RPMI7951 (cell line): Measurements from ENCODE around the gene GATB. TPM values are rescaled to one million over a fixed set of nuclear protein-coding genes. Genes with fewer than 3 reads are reported as not detected.
"Not testable (repeated sequence)": the region's sequence is repeated elsewhere in the genome, so short reads cannot be mapped to it uniquely, and the experiment has no call there.

Experiments
- DNase-seq: peaks from one replicate; pipeline ENCODE4 v3.0.0-alpha.2; 2012; ENCODE audit warnings: low read depth
- total RNA-seq: library from RNA; depleted of rRNA; stranded (reverse); fragments of >200 nt; shearing (Covaris generic); gene quantifications from 2 replicates; pipeline ENCODE4 v1.2.3, GENCODE V29; 2014

GATB gene
- total RNA-seq, 1 experiment from 2014 or later = 23.2 TPM

DNA sequence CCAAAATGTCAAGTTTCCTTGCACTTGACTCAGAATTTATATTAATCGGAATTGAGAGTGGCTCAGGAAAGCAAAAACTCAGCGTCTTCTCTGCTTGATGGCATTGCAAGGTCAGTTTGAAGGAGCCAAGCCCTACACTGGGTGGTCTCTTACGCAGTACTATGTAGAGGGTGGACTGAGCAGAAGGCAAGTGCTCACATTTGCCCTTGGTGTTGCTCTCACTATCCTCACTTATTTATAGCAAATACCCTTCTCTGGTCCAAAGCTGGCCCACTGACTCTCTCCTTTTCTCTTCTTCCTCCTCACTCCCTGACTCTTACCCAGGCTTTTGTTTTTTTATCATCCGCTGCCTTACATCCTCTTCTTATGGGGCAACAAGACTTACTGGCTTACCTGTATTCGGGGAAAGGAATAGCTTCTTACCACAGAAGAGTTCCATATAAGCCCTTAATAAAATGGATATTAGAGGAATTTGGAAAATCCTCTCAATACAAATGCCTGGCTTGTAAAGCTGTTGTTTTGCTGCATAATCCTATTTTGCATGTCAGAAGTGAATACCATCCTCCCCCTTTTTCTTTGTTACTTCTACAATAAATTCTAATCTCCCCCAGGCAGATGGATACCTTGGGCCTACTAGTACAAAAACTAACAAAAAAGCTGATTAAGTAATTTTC lies 24.8 kb upstream of the GATB start:
- no peak for DNase-seq

DNA sequence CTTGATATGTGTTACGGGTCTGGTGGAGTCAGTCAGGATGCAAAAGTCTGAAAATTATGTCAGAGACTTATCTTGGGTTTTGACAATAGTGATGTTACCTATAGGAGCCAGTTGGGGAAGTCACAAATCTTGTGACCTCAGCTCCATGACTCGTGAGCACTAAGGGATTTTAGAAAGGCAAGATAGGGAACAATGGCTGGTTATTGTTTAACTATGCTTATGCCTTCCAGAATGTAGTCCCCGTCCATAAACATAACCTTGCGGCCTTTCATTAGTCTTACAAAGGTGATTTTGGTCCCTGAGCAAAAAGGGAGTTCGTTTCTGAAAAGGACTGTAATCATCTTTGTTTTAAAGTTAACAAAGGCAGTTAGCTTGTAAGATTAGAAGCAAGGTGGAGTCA lies 23.9 kb upstream of the GATB start:
- DNase-seq = no peak

DNA sequence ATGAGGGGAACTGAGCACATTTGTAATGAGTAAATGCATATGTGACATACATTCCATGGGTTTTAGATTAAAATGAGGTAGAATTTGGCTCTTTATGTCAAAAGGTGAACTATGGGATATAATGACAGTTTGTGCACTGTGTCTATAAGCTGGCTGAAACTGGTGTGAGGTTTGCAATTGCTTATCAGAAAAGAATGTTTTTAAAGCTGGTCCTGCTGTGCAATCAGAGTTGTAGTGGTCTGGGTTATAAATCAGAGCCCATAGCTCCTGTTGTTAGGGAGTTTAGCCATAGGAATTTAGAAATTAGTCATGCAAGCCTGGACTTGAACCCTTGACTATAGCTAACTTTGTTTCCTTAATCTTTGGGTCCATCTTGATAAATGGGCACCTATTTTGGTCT lies 23.1 kb upstream of the GATB start:
- no peak for DNase-seq

DNA sequence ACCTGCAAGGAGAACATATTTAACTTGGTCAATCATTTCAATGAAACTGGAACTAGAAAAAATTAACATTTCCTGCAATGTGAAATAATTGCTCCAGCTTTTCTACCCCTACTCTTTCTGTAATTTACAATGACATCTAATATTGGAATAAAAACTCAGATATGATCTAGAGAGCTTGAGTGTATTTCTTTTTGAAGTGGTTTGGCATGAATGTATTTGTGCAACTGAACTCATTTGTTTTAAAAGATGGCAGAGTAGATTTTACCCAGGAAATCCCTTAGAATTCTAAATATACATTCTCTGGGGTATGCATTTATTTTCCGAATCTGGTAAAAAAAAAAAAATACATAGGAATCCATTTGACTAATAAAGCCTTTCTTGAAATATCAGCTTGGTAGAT lies 21.5 kb upstream of the GATB start:
- DNase-seq = no peak

GRCh38 chr4:151781026-151781425 lies 20.2 kb upstream of the GATB start:
- DNase-seq = no peak

GRCh38 chr4:151777471-151777870 lies 16.7 kb upstream of the GATB start:
- DNase-seq = no peak

DNA sequence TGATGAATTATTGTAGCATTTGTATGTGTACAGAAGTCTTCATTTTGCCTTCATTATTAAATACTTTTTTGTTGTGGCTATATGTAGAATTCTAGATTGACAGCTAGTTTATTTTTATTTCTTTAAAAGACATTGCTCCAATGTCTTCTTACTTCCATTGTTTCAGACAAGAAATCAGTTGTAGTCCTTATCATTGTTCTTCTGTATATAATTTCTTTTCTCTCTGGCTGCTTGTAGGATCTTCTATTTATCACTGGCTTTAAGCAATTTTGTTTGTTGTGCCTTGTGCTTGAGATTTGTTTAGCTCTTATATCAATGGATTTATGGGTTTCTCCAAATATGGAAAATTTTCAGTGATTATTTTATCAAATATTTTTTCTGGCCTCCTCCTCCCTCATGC lies 13.5 kb upstream of the GATB start:
- no peak for DNase-seq

GRCh38 chr4:151772274-151772673 lies 11.5 kb upstream of the GATB start:
- DNase-seq = no peak

GRCh38 chr4:151771664-151772063 lies 10.9 kb upstream of the GATB start:
- no peak for DNase-seq

DNA sequence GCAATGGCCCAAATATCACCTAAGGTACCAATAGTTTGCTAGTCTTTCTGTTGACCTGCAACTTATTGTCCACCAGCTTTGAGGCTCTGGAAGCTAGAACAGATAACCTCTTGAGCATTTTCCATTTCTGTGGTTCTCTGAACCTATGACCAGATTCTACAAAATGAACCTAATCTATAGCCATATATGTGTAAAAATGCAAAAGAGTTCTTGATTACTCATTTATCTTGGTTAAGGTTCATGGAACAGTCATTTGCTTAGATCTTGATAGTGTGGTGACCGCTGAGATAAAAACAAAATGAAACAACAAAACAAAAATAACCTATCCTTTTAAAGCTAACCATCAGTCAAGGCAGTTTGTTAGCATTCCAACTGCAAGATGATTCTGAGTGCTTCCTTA lies 9.3 kb upstream of the GATB start:
- no peak for DNase-seq

DNA sequence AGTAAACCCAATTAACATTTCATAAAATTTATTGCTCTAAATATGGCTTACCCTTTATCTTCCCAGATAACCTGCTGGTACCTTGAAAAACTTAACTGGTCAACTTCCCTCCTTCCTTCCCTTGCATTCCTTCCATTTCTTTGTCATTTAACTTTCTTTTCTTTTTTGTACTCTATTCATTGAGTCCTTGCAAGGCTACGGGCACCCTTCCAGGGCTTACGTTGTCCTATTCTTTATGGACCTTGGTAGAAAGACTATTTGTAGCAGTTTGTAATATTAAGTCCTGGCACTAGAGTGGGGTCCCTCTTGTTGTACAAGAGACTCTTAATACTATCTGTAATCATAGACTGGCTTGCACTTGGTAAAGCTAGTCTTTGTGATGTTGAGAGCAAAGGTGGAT lies 8.0 kb upstream of the GATB start:
- no peak for DNase-seq

- DNase-seq = no peak
Measured at GRCh38 chr4:151766691-151767090, 5.9 kb upstream of the GATB start.

GRCh38 chr4:151760002-151760401 lies 805 bp downstream of the GATB start:
- DNase-seq = no peak

DNA sequence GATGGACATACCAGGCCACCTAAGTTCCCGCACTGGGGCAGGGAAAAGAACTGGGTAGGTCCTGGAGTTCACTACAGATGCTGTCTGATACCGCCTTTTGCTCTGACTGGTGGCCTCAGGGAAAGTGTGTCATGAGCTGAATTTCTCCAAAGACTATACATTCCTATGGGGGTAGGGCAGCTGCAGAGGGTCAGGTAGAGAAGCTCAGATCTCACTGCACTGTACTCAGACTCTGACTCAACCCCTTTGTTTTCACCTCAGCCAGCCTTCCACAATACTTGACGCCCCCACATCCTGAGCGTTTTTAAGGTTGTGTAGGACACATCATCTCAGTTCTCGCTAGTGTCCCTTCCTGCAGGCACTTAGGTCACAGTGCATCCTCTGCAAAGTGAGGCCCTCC lies 7.8 kb downstream of the GATB start:
- DNase-seq = no peak

DNA sequence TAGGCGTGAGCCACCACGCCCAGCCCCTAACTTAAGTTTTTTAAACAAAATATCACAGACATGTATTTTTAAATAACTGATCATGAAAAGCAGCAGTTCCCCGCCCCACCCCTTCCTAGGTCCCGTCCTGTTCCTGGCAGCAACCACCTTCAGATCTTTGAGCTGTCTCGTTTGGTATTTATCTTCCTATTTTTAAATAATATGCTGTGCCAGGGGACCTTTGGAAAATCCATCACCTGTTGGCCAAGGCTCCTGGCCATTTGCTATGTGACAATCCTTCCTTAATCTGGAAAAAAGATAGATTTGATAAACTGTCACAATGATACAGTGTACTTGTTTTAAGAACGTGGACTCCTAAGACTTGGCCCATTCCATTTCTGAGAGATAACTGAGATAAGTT lies 10.7 kb downstream of the GATB start:
- DNase-seq = no peak

DNA sequence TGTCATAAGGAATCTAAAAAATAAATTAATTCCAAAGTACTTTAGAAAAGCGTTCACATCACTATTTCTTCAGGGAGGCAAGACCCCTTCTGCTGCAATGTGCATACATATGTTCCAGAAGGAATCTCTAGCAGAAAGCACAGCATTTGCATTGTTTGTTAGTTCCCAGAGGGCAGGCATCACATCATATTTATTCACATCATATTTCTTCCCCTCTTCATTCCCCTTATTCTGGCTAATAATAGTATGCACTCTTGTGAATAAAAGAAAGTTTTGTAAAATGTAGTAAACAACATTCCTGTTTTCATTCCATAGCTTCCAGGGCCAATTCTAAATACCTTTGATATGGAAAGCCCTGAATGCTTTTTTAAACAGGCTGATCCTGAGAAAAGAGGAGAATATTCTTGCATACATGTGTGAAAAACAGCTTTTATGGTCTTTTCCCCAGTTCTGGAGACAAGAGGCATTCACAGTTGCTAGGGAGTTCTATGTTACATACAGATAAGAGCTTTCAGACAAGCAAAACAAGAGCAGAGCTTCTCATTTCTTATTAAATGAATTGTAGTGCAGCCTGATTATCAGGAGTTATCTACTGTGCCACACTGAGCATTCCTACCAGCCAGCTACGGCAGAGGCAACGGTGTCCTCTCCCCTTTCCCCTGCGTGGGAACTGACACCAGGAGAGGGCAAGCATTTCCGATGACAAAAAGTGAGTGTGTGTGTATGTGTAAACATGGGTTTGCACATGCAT lies 15.2 kb downstream of the GATB start:
- DNase-seq = no peak

- peak; percentile 84 for DNase-seq
Measured at GRCh38 chr4:151744614-151745013, 16.2 kb downstream of the GATB start.

GRCh38 chr4:151743894-151744293 lies 16.9 kb downstream of the GATB start:
- no peak for DNase-seq

GRCh38 chr4:151743128-151743854 lies 17.5 kb downstream of the GATB start:
- no peak for DNase-seq

GRCh38 chr4:151738720-151739517 lies 21.9 kb downstream of the GATB start:
- DNase-seq = no peak

DNA sequence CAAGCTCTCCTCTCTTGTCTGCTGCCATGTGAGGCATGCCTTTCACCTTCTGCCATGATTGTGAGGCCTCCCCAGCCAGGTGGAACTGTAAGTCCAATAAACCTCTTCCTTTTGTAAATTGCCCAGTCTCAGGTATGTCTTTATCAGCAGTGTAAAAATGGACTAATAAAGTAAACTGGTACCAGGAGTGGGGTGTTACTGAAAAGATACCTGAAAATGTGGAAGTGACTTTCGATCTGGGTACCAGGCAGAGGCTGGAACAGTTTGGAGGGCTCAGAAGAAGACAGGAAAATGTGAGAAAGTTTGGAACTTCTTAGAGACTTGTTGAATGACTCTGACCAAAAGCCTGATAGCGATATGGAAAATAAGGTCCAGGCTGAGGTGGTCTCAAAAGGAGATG lies 24.0 kb downstream of the GATB start:
- not testable (repeated sequence) for DNase-seq

DNA sequence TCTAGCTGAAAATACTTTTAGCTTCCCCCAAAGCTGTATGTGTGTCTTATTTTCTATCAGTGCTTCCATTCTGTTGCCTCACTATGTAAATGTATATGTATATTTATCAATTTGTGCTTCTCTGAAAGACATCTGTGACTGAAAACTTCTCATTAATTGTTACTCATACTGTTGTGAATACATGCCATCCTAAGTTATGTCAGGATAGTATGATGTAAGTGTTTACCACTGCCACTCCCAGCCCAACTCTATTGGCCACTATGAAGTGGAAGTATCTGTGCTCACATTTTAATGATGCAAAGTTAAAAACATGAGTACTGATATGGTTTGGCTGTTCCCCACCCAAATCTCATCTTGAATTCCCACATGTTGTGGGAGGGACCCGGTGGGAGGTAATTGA lies 24.4 kb downstream of the GATB start:
- DNase-seq = no peak
